ENCODE results near the gene KNG1. TPM values are rescaled to one million over a fixed set of nuclear protein-coding genes. Genes with fewer than 3 reads are reported as not detected.
A peak's percentile ranks its signal among the peaks of the same experiment; 100 is the strongest.

Gene KNG1
- total and polyA plus RNA-seq, 10 of the 15 experiments (the other 5 are each of a cell fraction or from before 2014, with no cell fraction given): 0.21 TPM; not detected in 9

DNA sequence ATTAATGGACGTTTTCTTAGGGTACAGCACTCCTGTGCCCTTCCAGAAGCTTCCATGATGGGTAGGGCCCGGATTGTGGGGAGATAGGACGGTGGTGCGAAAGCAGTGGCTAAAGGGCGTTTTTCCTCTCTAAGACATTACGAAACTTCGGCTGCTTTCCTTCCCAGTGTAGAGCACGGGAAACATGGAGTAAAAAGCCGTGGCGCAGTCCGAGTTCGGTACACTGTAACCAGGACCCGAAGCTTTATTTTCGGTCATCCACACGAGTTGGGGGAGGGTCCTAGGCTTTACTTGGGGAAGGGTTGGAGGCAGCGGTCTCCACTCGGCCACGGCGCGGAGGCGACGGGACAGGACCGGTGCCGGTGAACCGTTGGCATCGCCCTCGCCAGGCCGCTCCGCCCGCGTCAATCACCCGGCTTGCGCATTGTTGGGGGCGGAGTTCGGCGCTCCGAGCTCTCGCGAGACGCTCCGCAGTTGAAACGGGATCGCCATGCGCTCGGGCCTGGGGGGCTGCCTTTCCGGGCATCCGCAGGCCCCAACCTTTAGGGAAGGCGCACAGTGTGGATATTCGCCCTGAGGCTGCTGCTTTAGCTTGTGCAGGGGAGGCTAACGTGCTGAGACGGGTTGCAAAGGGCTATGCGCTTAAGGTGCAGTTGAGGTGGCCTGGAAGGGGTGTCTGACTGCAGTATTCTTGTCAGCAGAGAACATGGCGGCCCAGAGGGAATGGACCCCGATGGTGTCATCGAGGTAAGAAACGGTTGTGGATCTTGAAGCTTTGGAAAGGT lies 66.8 kb downstream of the KNG1 start (continued):
- TF ChIP-seq, protein P1, sequence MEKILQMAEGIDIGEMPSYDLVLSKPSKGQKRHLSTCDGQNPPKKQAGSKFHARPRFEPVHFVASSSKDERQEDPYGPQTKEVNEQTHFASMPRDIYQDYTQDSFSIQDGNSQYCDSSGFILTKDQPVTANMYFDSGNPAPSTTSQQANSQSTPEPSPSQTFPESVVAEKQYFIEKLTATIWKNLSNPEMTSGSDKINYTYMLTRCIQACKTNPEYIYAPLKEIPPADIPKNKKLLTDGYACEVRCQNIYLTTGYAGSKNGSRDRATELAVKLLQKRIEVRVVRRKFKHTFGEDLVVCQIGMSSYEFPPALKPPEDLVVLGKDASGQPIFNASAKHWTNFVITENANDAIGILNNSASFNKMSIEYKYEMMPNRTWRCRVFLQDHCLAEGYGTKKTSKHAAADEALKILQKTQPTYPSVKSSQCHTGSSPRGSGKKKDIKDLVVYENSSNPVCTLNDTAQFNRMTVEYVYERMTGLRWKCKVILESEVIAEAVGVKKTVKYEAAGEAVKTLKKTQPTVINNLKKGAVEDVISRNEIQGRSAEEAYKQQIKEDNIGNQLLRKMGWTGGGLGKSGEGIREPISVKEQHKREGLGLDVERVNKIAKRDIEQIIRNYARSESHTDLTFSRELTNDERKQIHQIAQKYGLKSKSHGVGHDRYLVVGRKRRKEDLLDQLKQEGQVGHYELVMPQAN (conservative IDR thresholded peaks at IDR 0.05): peak; percentile 32
- TF ChIP-seq BHLHE40 (IDR thresholded peaks at IDR 0.05; ENCODE audit: borderline replicate concordance in 1 of 2, low read depth in 2 of 2, low read length in 1 of 2): peak in 1 of 2 experiments; percentile 40; a peak in 1 of 4 replicates
- TF ChIP-seq TCF12 (IDR thresholded peaks at IDR 0.05; ENCODE audit: low read depth, low read length): no peak
- 0 out of 2 replicates have a peak, but pooled peaks have one; percentile 2 for TF ChIP-seq NFIC (IDR thresholded peaks at IDR 0.05; ENCODE audit: low read depth, low read length)
- TF ChIP-seq, protein P2, sequence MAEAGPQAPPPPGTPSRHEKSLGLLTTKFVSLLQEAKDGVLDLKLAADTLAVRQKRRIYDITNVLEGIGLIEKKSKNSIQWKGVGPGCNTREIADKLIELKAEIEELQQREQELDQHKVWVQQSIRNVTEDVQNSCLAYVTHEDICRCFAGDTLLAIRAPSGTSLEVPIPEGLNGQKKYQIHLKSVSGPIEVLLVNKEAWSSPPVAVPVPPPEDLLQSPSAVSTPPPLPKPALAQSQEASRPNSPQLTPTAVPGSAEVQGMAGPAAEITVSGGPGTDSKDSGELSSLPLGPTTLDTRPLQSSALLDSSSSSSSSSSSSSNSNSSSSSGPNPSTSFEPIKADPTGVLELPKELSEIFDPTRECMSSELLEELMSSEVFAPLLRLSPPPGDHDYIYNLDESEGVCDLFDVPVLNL (IDR thresholded peaks at IDR 0.05; ENCODE audit: low read depth, low read length): no peak
- no peak for TF ChIP-seq EED (IDR thresholded peaks at IDR 0.05; ENCODE audit: low read depth)
- TF ChIP-seq, protein P3, sequence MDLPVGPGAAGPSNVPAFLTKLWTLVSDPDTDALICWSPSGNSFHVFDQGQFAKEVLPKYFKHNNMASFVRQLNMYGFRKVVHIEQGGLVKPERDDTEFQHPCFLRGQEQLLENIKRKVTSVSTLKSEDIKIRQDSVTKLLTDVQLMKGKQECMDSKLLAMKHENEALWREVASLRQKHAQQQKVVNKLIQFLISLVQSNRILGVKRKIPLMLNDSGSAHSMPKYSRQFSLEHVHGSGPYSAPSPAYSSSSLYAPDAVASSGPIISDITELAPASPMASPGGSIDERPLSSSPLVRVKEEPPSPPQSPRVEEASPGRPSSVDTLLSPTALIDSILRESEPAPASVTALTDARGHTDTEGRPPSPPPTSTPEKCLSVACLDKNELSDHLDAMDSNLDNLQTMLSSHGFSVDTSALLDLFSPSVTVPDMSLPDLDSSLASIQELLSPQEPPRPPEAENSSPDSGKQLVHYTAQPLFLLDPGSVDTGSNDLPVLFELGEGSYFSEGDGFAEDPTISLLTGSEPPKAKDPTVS (IDR thresholded peaks at IDR 0.05; ENCODE audit: low read depth, low read length): peak; percentile 70; the same call in 1 of the 2 replicates
- TF ChIP-seq RCOR1 (conservative IDR thresholded peaks at IDR 0.05; ENCODE audit: low read depth, low read length): peak; percentile 89; the same call in 1 of the 2 replicates
- TF ChIP-seq PAX8 (IDR thresholded peaks at IDR 0.05): no peak
- peak; percentile 81; the same call in 1 of the 2 replicates for TF ChIP-seq MTA3 (IDR thresholded peaks at IDR 0.05; ENCODE audit: borderline replicate concordance, low read length)
- TF ChIP-seq, protein P4, sequence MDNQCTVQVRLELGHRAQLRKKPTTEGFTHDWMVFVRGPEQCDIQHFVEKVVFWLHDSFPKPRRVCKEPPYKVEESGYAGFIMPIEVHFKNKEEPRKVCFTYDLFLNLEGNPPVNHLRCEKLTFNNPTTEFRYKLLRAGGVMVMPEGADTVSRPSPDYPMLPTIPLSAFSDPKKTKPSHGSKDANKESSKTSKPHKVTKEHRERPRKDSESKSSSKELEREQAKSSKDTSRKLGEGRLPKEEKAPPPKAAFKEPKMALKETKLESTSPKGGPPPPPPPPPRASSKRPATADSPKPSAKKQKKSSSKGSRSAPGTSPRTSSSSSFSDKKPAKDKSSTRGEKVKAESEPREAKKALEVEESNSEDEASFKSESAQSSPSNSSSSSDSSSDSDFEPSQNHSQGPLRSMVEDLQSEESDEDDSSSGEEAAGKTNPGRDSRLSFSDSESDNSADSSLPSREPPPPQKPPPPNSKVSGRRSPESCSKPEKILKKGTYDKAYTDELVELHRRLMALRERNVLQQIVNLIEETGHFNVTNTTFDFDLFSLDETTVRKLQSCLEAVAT (IDR thresholded peaks at IDR 0.05): 0 out of 2 replicates have a peak, but pooled peaks have one; percentile 64
- no peak for TF ChIP-seq HCFC1 (IDR thresholded peaks at IDR 0.05; ENCODE audit: low read length)
- no peak for TF ChIP-seq JUND (IDR thresholded peaks at IDR 0.05; ENCODE audit: low read depth, low read length)
- TF ChIP-seq PML (IDR thresholded peaks at IDR 0.05; ENCODE audit: low read length): peak; percentile 94
- TF ChIP-seq, protein P5, sequence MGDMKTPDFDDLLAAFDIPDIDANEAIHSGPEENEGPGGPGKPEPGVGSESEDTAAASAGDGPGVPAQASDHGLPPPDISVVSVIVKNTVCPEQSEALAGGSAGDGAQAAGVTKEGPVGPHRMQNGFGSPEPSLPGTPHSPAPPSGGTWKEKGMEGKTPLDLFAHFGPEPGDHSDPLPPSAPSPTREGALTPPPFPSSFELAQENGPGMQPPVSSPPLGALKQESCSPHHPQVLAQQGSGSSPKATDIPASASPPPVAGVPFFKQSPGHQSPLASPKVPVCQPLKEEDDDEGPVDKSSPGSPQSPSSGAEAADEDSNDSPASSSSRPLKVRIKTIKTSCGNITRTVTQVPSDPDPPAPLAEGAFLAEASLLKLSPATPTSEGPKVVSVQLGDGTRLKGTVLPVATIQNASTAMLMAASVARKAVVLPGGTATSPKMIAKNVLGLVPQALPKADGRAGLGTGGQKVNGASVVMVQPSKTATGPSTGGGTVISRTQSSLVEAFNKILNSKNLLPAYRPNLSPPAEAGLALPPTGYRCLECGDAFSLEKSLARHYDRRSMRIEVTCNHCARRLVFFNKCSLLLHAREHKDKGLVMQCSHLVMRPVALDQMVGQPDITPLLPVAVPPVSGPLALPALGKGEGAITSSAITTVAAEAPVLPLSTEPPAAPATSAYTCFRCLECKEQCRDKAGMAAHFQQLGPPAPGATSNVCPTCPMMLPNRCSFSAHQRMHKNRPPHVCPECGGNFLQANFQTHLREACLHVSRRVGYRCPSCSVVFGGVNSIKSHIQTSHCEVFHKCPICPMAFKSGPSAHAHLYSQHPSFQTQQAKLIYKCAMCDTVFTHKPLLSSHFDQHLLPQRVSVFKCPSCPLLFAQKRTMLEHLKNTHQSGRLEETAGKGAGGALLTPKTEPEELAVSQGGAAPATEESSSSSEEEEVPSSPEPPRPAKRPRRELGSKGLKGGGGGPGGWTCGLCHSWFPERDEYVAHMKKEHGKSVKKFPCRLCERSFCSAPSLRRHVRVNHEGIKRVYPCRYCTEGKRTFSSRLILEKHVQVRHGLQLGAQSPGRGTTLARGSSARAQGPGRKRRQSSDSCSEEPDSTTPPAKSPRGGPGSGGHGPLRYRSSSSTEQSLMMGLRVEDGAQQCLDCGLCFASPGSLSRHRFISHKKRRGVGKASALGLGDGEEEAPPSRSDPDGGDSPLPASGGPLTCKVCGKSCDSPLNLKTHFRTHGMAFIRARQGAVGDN (IDR thresholded peaks at IDR 0.05): peak; percentile 10; the same call in 1 of the 2 replicates
- TF ChIP-seq CBX5 (IDR thresholded peaks at IDR 0.05; ENCODE audit: low read depth): no peak
- TF ChIP-seq CHD4 (IDR thresholded peaks at IDR 0.05): no peak
- TF ChIP-seq MYC (IDR thresholded peaks at IDR 0.05; ENCODE audit: insufficient read depth, insufficient read length, insufficient replicate concordance, low read length, severe bottlenecking): peak; percentile 83
- TF ChIP-seq ZNF274 (IDR thresholded peaks at IDR 0.05; ENCODE audit: insufficient read depth, insufficient read length): no peak

All from GM12878 (cell line).